Right forelimb (tissue), 1 donor: ENCODE data around the gene ZCCHC7.

Experiments
- DNase-seq: peaks from one replicate; pipeline ENCODE4 v3.0.0-alpha.2; 2018

ZCCHC7 gene

GRCh38 chr9:37212435-37212834 is 92.1 kb downstream of the ZCCHC7 start:
- no peak for DNase-seq

- DNase-seq, result no peak
Measured at GRCh38 chr9:37215381-37215780, 95.0 kb downstream of the ZCCHC7 start.

GRCh38 chr9:37215830-37216229 is 95.5 kb downstream of the ZCCHC7 start:
- DNase-seq, result no peak

GRCh38 chr9:37217161-37217560 is 96.8 kb downstream of the ZCCHC7 start:
- DNase-seq, result no peak

GRCh38 chr9:37218800-37219425 is 98.5 kb downstream of the ZCCHC7 start:
- no peak for DNase-seq

- no peak for DNase-seq
Measured at GRCh38 chr9:37220971-37221370, 100.6 kb downstream of the ZCCHC7 start.

GRCh38 chr9:37221489-37222106 is 101.2 kb downstream of the ZCCHC7 start:
- DNase-seq, result no peak

GRCh38 chr9:37229455-37229854 is 109.1 kb downstream of the ZCCHC7 start:
- no peak for DNase-seq

- no peak for DNase-seq
Measured at GRCh38 chr9:37229882-37230482, 109.6 kb downstream of the ZCCHC7 start.

GRCh38 chr9:37236822-37237221 is 116.4 kb downstream of the ZCCHC7 start:
- no peak for DNase-seq

- no peak for DNase-seq
Measured at GRCh38 chr9:37238122-37238521, 117.7 kb downstream of the ZCCHC7 start.

GRCh38 chr9:37239224-37239859 is 119.0 kb downstream of the ZCCHC7 start:
- DNase-seq, result no peak

GRCh38 chr9:37239921-37240320 is 119.5 kb downstream of the ZCCHC7 start:
- no peak for DNase-seq

GRCh38 chr9:37241340-37241739 is 121.0 kb downstream of the ZCCHC7 start:
- no peak for DNase-seq

- no peak for DNase-seq
Measured at GRCh38 chr9:37242089-37242488, 121.7 kb downstream of the ZCCHC7 start.

GRCh38 chr9:37243588-37244345 is 123.4 kb downstream of the ZCCHC7 start:
- no peak for DNase-seq

GRCh38 chr9:37246826-37247225 is 126.5 kb downstream of the ZCCHC7 start:
- no peak for DNase-seq

GRCh38 chr9:37248651-37249163 is 128.3 kb downstream of the ZCCHC7 start:
- DNase-seq, result no peak

- DNase-seq, result no peak
Measured at GRCh38 chr9:37251452-37251851, 131.1 kb downstream of the ZCCHC7 start.

GRCh38 chr9:37253377-37253937 is 133.1 kb downstream of the ZCCHC7 start:
- DNase-seq, result no peak

- DNase-seq, result no peak
Measured at GRCh38 chr9:37255187-37255586, 134.8 kb downstream of the ZCCHC7 start.
